ENCODE results near the gene ECD.

The ECD gene

DNA sequence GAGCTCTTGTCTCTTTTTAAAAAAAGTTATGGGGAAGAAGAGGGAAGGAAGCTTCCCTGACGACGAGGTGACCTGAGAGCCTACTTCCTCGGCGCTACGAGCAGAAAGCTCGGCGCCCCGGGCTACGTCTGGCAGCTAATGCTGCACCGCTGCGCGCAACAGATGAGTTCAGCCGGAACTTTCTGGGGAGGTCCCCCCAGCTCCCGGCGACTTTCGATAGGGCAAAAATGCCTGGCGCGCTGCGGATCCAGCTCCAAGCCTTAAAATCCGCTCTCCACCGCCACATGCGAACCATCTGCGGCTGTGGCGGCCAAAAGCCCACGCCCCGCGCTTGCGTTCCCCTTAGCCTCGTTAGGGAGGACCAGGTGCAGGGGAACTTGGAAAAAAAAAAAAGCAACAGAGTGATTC is 71.8 kb downstream of the ECD start:
- peak; percentile 72 for DNase-seq

DNA sequence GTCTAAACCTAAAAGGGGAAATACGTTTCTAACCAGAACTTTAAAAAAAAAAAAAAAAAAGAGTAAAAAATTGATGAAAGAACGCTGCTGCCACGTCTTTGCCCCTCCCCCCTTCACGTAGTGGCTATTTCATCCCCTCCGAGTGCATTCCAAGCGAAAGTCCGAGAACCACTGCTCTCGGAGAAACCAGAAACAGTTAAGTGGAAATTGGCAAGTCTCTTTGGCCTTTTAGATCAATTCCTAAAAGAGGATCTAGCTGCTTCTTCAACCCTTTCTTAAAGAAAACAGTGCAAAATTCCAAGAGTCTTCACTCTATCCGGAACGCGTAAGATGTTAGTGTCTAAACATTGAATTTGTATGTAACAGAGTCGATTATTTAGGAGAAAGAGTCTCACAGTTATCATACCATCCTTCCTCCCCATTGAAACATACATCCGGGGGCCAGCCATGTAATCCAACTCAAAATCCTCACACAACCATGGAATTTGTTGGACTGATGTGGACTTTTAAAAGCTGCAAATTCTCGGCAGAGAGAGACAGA is 72.3 kb downstream of the ECD start:
- peak; percentile 17 for DNase-seq

- no peak for DNase-seq
Measured at GRCh38 chr10:73094986-73095480, 72.8 kb downstream of the ECD start.

- DNase-seq = no peak
Measured at GRCh38 chr10:73093922-73094850, 73.6 kb downstream of the ECD start.

- no peak for DNase-seq
Measured at GRCh38 chr10:73092830-73093229, 75.0 kb downstream of the ECD start.

DNA sequence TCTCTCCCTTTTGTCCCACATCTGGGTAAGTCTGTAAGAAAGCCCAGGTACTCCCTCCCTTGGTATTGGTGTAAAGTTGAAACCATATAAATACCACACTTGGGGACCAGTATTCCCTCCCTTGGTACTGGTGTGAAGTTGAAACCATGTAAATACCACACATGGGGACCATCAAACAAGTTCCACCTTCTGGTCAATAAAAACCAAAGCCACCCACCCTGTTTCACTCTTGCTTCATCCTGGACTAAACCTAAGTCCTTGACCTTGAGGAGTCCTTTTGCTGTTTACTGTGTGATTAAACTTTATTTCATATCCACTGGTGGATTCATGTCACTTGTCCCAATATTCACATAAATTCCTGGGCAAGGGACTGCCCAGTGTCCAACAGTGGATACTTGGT is 79.5 kb downstream of the ECD start:
- no peak for DNase-seq

GRCh38 chr10:73086816-73087215 is 81.0 kb downstream of the ECD start:
- DNase-seq = no peak

GRCh38 chr10:73084209-73084608 is 83.6 kb downstream of the ECD start:
- DNase-seq = no peak

Data from activated naive CD4-positive, alpha-beta T cell treated with anti-CD3 and anti-CD28 coated beads, Interleukin-2, amount 50 U/mL, for 16 hours (primary cell).